OCI-LY7 (cell line): ENCODE data around the gene SMARCB1. TPM values are rescaled to one million over a fixed set of nuclear protein-coding genes. Genes with fewer than 3 reads are reported as not detected.

Experiments
- BruUV-seq: library from RNA; stranded (reverse); fragments of 400-500 nt; replicated peaks from 2 replicates; lab custom pipeline; 2021; lab: Mats Ljungman, UMichigan
- CTCF ChIA-PET: fragments of 300-600 bp; sonication (Branson Sonifier 250); formaldehyde crosslinking; loops from one replicate; lab custom pipeline; 2022; ENCODE audit warnings: antibody characterized with exemption; ENCODE audit not compliant: unreplicated experiment; lab: Charles Lee
- POLR2A ChIA-PET: fragments of 300-600 bp; sonication (Branson Sonifier 250); formaldehyde crosslinking; loops from one replicate; lab custom pipeline; 2022; ENCODE audit warnings: antibody characterized with exemption; lab: Charles Lee
- DNase-seq: peaks from one replicate; pipeline ENCODE4 v3.0.0-alpha.2; 2015; ENCODE audit warnings: low spot score
- H2AFZ ChIP-seq: fragments of 200-600 bp; sonication (generic), shearing (Covaris generic); 2 replicates; pipeline ENCODE4 v1.6.1; 2014; ENCODE audit warnings: mild to moderate bottlenecking, antibody characterized with exemption, low read length, moderate library complexity
- H3K27ac ChIP-seq: fragments of 200-600 bp; sonication (generic); 2 replicates; pipeline ENCODE4 v1.5.1; 2014; ENCODE audit warnings: mixed run types, low read depth, mild to moderate bottlenecking, moderate library complexity, low read length, inconsistent platforms; ENCODE audit not compliant: poor library complexity, severe bottlenecking
- H3K36me3 ChIP-seq: fragments of 200-600 bp; sonication (generic); 2 replicates; pipeline ENCODE4 v1.6.1; 2014; ENCODE audit warnings: mild to moderate bottlenecking, antibody characterized with exemption, low read length, moderate library complexity, mixed read lengths; ENCODE audit not compliant: insufficient read depth
- H3K4me1 ChIP-seq: fragments of 200-600 bp; sonication (generic); 2 replicates; pipeline ENCODE4 v1.5.1; 2014; ENCODE audit warnings: mild to moderate bottlenecking, low read length; ENCODE audit not compliant: insufficient read depth, poor library complexity, severe bottlenecking
- H3K4me2 ChIP-seq: fragments of 200-600 bp; sonication (generic); 2 replicates; pipeline ENCODE4 v1.6.1; 2014; ENCODE audit warnings: mild to moderate bottlenecking, low read length
- H3K4me3 ChIP-seq: fragments of 200-600 bp; sonication (generic); 2 replicates; pipeline ENCODE4 v1.5.1; 2014; ENCODE audit warnings: mild to moderate bottlenecking, low read depth, low read length; ENCODE audit not compliant: poor library complexity, severe bottlenecking
- H3K79me2 ChIP-seq: fragments of 200-600 bp; sonication (generic); 2 replicates; pipeline ENCODE4 v1.6.1; 2016; ENCODE audit warnings: low read depth, mild to moderate bottlenecking, low read length, moderate library complexity, mixed read lengths; ENCODE audit not compliant: insufficient read depth
- H3K9me2 ChIP-seq: fragments of 200-600 bp; sonication (generic); 2 replicates; pipeline ENCODE4 v1.6.1; 2016; ENCODE audit warnings: mild to moderate bottlenecking, low read length, mixed read lengths; ENCODE audit not compliant: insufficient read depth
- H3K9me3 ChIP-seq: fragments of 200-600 bp; sonication (generic); 2 replicates; pipeline ENCODE4 v1.6.1; 2014; ENCODE audit warnings: mild to moderate bottlenecking, mixed run types, low read length, mixed read lengths
- H4K20me1 ChIP-seq: fragments of 200-600 bp; sonication (generic); 2 replicates; pipeline ENCODE4 v1.6.1; 2014; ENCODE audit warnings: mild to moderate bottlenecking, antibody characterized with exemption, low read length, moderate library complexity, mixed read lengths; ENCODE audit not compliant: insufficient read depth
- EZH2phosphoT487 ChIP-seq: fragments of 200-600 bp; sonication (generic); IDR thresholded peaks from 2 replicates; pipeline ENCODE4 v1.6.1; 2018; ENCODE audit warnings: low read depth, borderline replicate concordance, mild to moderate bottlenecking, mixed run types, antibody characterized with exemption, low read length, moderate library complexity, mixed read lengths
- intact Hi-C: fragments of 100-400 bp; cut with micrococcal nuclease; formaldehyde crosslinking; loops from one replicate; pipeline ENCODE4 v1.10.0; 2022; ENCODE audit not compliant: unreplicated experiment
- total RNA-seq, 2 experiments: library from RNA; depleted of rRNA in 1 of 2; stranded (reverse); fragments of >200 nt in 1 of 2; shearing (Covaris generic) in 1 of 2; gene quantifications; 2 replicates each; pipeline ENCODE4 v1.2.3, GENCODE V29; 2014 to 2022
- TF ChIP-seq, protein P1 (sequence below): fragments of 200-600 bp; sonication (generic); conservative IDR thresholded peaks from 2 replicates; pipeline ENCODE4 v1.5.1; 2014; ENCODE audit warnings: mild to moderate bottlenecking, antibody characterized with exemption, low read length, moderate library complexity, mixed read lengths

Gene SMARCB1
- total RNA-seq, 2 experiments from 2014 or later: 252 to 265 TPM

DNA sequence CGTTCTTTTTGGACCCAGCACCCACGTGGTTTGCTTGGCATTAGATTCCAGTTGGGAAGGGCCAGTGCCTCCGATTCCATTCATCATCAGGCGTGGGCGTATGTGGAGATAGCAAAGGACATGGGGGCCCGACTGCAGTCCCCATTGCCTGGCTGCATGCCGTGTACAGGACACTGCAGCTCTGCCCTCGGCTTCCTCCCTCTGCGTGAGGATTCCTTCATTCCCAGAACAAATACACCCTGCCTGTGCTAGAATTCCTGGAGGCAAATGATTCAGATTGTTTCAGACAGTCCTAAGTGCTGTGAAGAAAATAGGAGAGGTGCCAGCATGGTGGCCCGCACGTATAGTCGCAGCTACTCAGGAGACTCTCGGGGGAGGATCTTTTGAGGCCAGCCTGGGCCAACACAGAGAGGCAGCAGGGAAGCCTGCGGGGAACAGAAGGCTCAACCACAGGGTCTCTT is 36.6 kb downstream of the SMARCB1 start:
- CTCF ChIA-PET: no interaction called here
- no peak overlapping the region for H3K27ac ChIP-seq
- no peak overlapping the region for H3K4me2 ChIP-seq
- H3K36me3 ChIP-seq: peaks cover 98% of the 10 kb centered on the region
- no peaks in the 10 kb centered on the region for H3K9me2 ChIP-seq
- TF ChIP-seq, protein P1, sequence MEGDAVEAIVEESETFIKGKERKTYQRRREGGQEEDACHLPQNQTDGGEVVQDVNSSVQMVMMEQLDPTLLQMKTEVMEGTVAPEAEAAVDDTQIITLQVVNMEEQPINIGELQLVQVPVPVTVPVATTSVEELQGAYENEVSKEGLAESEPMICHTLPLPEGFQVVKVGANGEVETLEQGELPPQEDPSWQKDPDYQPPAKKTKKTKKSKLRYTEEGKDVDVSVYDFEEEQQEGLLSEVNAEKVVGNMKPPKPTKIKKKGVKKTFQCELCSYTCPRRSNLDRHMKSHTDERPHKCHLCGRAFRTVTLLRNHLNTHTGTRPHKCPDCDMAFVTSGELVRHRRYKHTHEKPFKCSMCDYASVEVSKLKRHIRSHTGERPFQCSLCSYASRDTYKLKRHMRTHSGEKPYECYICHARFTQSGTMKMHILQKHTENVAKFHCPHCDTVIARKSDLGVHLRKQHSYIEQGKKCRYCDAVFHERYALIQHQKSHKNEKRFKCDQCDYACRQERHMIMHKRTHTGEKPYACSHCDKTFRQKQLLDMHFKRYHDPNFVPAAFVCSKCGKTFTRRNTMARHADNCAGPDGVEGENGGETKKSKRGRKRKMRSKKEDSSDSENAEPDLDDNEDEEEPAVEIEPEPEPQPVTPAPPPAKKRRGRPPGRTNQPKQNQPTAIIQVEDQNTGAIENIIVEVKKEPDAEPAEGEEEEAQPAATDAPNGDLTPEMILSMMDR: no peak
- TF ChIP-seq EZH2phosphoT487: no peak
- no peak overlapping the region for H2AFZ ChIP-seq
- no peaks in the 10 kb centered on the region for H4K20me1 ChIP-seq
- intact Hi-C loops: no loop called here
- POLR2A ChIA-PET: interaction anchor here (0.6 kb wide), 1 partner anchor 12 kb away, joined by 3 read pairs; no protein-coding TSS in a partner anchor
- no peak for DNase-seq
- no peaks in the 10 kb centered on the region for H3K9me3 ChIP-seq
- H3K4me1 ChIP-seq: peaks cover 37% of the 10 kb centered on the region
- no peak overlapping the region for H3K4me3 ChIP-seq
- H3K79me2 ChIP-seq: no peaks in the 10 kb centered on the region
- no TSS peak for BruUV-seq

DNA sequence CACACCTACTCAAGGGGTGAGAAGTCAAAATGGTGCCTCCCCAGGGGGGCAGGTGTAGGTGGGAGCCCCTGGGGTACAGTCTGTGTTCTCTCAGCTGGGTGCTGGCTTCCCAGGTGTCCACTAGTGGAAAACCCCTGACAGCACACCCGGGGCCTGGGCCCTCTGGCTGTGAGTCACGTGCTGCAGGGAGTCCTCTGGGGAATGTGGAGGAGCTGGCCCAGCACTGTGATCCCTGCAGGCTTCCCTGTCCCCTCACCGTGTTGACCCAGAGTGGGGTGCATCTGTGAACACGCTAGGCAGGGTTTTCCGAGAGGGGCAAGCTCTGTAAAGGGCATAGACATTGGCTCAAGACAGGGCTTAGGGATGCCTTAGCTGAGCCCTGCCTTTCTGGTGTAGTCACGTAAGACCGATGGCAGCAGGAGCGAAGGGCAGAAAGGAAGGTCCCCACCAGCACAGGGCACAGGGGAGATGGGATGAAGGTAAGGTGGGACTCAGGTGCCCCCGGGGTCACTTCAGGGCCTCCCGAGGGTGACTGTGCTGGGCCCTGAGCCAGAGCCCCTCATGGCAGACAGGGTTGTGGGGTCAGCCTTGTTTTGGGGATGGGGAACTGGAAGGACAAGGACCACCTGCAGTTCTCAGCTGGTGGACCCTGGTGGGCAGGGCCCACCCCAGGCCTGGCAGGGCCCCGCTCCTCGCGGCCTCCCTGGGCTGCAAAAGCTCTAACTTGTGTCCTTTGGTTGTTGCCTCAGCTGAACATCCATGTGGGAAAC is 37.9 kb downstream of the SMARCB1 start:
- no peak overlapping the region for H2AFZ ChIP-seq
- H3K9me3 ChIP-seq: no peaks in the 10 kb centered on the region
- CTCF ChIA-PET: interaction anchor here (0.6 kb wide), 1 partner anchor 70 kb away, joined by 3 read pairs; the partner anchor contains the start of gene VPREB3
- no peak for TF ChIP-seq EZH2phosphoT487
- TF ChIP-seq, protein P1: no peak
- intact Hi-C loops: no loop called here
- H3K4me2 ChIP-seq: no peak overlapping the region
- POLR2A ChIA-PET: no interaction called here
- H3K27ac ChIP-seq: no peak overlapping the region
- H4K20me1 ChIP-seq: no peaks in the 10 kb centered on the region
- no peaks in the 10 kb centered on the region; the same call in 1 of the 2 replicates for H3K79me2 ChIP-seq
- H3K4me1 ChIP-seq: peaks cover 31% of the 10 kb centered on the region
- no peaks in the 10 kb centered on the region for H3K9me2 ChIP-seq
- no peak for DNase-seq
- H3K36me3 ChIP-seq: peaks cover 98% of the 10 kb centered on the region
- BruUV-seq: no TSS peak
- no peak overlapping the region for H3K4me3 ChIP-seq
